DND-41 (cell line): ENCODE data around the gene TMEM117.

Source experiments
- CTCF ChIP-seq: IDR thresholded peaks from 2 replicates; pipeline ENCODE4 v1.5.1; 2012; ENCODE audit warnings: borderline replicate concordance, low read length, moderate library complexity, mild to moderate bottlenecking; ENCODE audit not compliant: poor library complexity, severe bottlenecking; ENCODE audit errors: extremely low read depth
- EZH2 ChIP-seq: IDR thresholded peaks from 3 replicates; pipeline ENCODE4 v1.6.1; 2012; ENCODE audit warnings: borderline replicate concordance, low read depth, mild to moderate bottlenecking, moderate library complexity, low read length, inconsistent platforms; ENCODE audit not compliant: severe bottlenecking

GRCh38 chr12:43861015-43861839, 25.3 kb downstream of the TMEM117 start:
- TF ChIP-seq CTCF (no peak), EZH2 (no peak)
